ENCODE results near the gene MGAT1. TPM values are rescaled to one million over a fixed set of nuclear protein-coding genes. Genes with fewer than 3 reads are reported as not detected.

MGAT1 gene
- total RNA-seq, 1 experiment from 2014 or later = 49.9 TPM

DNA sequence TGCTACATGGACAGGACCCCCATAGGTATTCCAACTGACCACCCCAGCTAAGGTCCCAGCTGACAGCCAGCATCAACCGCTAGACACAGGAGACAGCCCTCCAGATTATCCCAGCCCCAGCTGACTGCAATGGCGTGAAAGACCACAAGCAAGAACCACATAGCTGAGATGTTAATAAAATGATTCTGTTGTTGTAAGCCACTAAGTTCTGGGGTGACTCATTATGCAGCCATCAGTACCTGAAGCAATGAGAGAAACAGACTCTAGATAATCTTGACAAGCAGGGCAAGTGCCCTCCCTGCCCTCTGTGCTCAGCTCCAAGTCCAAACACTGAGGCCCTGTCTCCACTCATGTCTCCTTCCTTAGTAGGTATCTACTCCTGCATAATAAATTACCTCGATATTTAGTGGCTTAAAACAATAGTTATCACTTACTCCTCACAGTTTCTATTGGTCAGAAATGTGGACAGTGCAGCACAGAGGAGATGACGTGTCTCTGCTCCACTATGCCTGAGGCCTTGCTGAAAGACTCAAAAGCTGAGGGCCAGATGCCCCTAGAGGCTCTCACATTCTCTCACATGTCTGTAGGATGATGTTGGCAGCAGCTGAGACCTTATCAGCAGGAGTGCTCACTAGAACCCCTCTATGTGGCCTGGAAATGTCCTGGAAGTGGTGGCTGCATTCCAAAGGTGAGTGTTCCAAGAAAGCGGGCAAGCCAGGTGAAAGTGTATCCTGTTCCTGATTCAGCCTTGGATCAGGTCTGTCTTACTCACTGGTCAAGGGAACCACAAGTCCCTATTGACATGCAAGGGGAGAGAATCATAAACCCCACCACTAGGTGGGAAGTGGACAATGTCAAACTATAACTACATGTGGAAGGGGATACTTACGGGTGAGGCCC, 2.5 kb downstream of the MGAT1 start:
- DNase-seq (ENCODE audit: low spot score) = no peak
- no TSS peak for BruUV-seq (replicated peaks)
- Histone ChIP-seq H3K36me3 (ENCODE audit: insufficient read depth, low read length, poor library complexity, severe bottlenecking) (no peaks in the 10 kb centered on the region), H3K4me3 (ENCODE audit: low read depth, low read length, poor library complexity, severe bottlenecking) (no peak overlapping the region), H3K27me3 (replicated peaks; ENCODE audit: insufficient read depth, low read depth, low read length, poor library complexity) (no peaks in the 10 kb centered on the region), H3K27ac (ENCODE audit: low read depth, low read length, poor library complexity, severe bottlenecking) (no peak overlapping the region), H3K9me3 (ENCODE audit: low read depth, low read length, poor library complexity, severe bottlenecking) (no peaks in the 10 kb centered on the region), H3K4me1 (ENCODE audit: insufficient read depth, low read length, poor library complexity, severe bottlenecking) (peaks cover 22% of the 10 kb centered on the region)
- CTCF ChIA-PET = no interaction called here
- intact Hi-C loops (cut with micrococcal nuclease; ENCODE audit: unreplicated experiment) = no loop called here
- TF ChIP-seq, protein P1, sequence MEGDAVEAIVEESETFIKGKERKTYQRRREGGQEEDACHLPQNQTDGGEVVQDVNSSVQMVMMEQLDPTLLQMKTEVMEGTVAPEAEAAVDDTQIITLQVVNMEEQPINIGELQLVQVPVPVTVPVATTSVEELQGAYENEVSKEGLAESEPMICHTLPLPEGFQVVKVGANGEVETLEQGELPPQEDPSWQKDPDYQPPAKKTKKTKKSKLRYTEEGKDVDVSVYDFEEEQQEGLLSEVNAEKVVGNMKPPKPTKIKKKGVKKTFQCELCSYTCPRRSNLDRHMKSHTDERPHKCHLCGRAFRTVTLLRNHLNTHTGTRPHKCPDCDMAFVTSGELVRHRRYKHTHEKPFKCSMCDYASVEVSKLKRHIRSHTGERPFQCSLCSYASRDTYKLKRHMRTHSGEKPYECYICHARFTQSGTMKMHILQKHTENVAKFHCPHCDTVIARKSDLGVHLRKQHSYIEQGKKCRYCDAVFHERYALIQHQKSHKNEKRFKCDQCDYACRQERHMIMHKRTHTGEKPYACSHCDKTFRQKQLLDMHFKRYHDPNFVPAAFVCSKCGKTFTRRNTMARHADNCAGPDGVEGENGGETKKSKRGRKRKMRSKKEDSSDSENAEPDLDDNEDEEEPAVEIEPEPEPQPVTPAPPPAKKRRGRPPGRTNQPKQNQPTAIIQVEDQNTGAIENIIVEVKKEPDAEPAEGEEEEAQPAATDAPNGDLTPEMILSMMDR (conservative IDR thresholded peaks at IDR 0.05; ENCODE audit: low read depth, low read length) = no peak
- no peak for TF ChIP-seq EZH2 (IDR thresholded peaks at IDR 0.05; ENCODE audit: borderline replicate concordance, low read depth, low read length, poor library complexity, severe bottlenecking)
- POLR2A ChIA-PET (ENCODE audit: low non-redundant PET) = no interaction called here

- no peak for DNase-seq (ENCODE audit: low spot score)
- ChIA-PET POLR2A (ENCODE audit: low non-redundant PET) (no interaction called here), CTCF (no interaction called here)
- H3K4me3 ChIP-seq (ENCODE audit: low read depth, low read length, poor library complexity, severe bottlenecking) = no peak overlapping the region
- no peak overlapping the region for H3K27ac ChIP-seq (ENCODE audit: low read depth, low read length, poor library complexity, severe bottlenecking)
- peaks cover 16% of the 10 kb centered on the region for H3K4me1 ChIP-seq (ENCODE audit: insufficient read depth, low read length, poor library complexity, severe bottlenecking)
- intact Hi-C loops (cut with micrococcal nuclease; ENCODE audit: unreplicated experiment) = no loop called here
- no TSS peak for BruUV-seq (replicated peaks)
- H3K27me3 ChIP-seq (replicated peaks; ENCODE audit: insufficient read depth, low read depth, low read length, poor library complexity) = no peaks in the 10 kb centered on the region
- H3K9me3 ChIP-seq (ENCODE audit: low read depth, low read length, poor library complexity, severe bottlenecking) = no peaks in the 10 kb centered on the region
- no peaks in the 10 kb centered on the region for H3K36me3 ChIP-seq (ENCODE audit: insufficient read depth, low read length, poor library complexity, severe bottlenecking)
- TF ChIP-seq, protein P1 (conservative IDR thresholded peaks at IDR 0.05; ENCODE audit: low read depth, low read length) = 0 out of 2 replicates have a peak, but pooled peaks have one; percentile 20
- TF ChIP-seq EZH2 (IDR thresholded peaks at IDR 0.05; ENCODE audit: borderline replicate concordance, low read depth, low read length, poor library complexity, severe bottlenecking) = no peak
Measured at GRCh38 chr5:180799194-180799593, 3.4 kb downstream of the MGAT1 start.

- intact Hi-C loops (cut with micrococcal nuclease; ENCODE audit: unreplicated experiment) = no loop called here
- CTCF ChIA-PET = no interaction called here
- POLR2A ChIA-PET (ENCODE audit: low non-redundant PET) = no interaction called here
Measured at GRCh38 chr5:180798193-180798592, 4.4 kb downstream of the MGAT1 start.

More at GRCh38 chr5:180798193-180798592, 4.4 kb downstream of the MGAT1 start:
- no peak overlapping the region for H3K27ac ChIP-seq (ENCODE audit: low read depth, low read length, poor library complexity, severe bottlenecking)
- TF ChIP-seq, protein P1 (conservative IDR thresholded peaks at IDR 0.05; ENCODE audit: low read depth, low read length) = no peak
- no peak for TF ChIP-seq EZH2 (IDR thresholded peaks at IDR 0.05; ENCODE audit: borderline replicate concordance, low read depth, low read length, poor library complexity, severe bottlenecking)
- no TSS peak for BruUV-seq (replicated peaks)
- H3K9me3 ChIP-seq (ENCODE audit: low read depth, low read length, poor library complexity, severe bottlenecking) = no peaks in the 10 kb centered on the region
- H3K36me3 ChIP-seq (ENCODE audit: insufficient read depth, low read length, poor library complexity, severe bottlenecking) = no peaks in the 10 kb centered on the region
- no peaks in the 10 kb centered on the region for H3K27me3 ChIP-seq (replicated peaks; ENCODE audit: insufficient read depth, low read depth, low read length, poor library complexity)
- DNase-seq (ENCODE audit: low spot score) = no peak
- H3K4me1 ChIP-seq (ENCODE audit: insufficient read depth, low read length, poor library complexity, severe bottlenecking) = peaks cover 13% of the 10 kb centered on the region
- H3K4me3 ChIP-seq (ENCODE audit: low read depth, low read length, poor library complexity, severe bottlenecking) = no peak overlapping the region

Data from A673 (cell line).